HG02763 (cell line): Measurements from ENCODE around the gene UPF1.

Source experiments
- ATAC-seq: cut with Tn5 transposase; IDR thresholded peaks from one replicate; pipeline ENCODE4 v1.9.1; 2021; ENCODE audit warnings: mild to moderate bottlenecking, moderate library complexity; ENCODE audit not compliant: unreplicated experiment

UPF1 gene

GRCh38 chr19:18831524-18832305, at the start of gene UPF1:
Gene UPF1, plus strand, starts transcription at chr19:18831959. Its CDS starts 251 bp downstream, at chr19:18832210.
- peak; percentile 78 for ATAC-seq

GRCh38 chr19:18782559-18783225, 49.1 kb upstream of the UPF1 start:
- ATAC-seq: no peak

GRCh38 chr19:18783958-18784785, 47.6 kb upstream of the UPF1 start:
- ATAC-seq: no peak

GRCh38 chr19:18784786-18785120, 47.0 kb upstream of the UPF1 start:
- ATAC-seq: no peak

GRCh38 chr19:18785179-18786124, 46.3 kb upstream of the UPF1 start:
- no peak for ATAC-seq

- no peak for ATAC-seq
Measured at GRCh38 chr19:18788529-18789421, 43.0 kb upstream of the UPF1 start.

- no peak for ATAC-seq
Measured at GRCh38 chr19:18789422-18789869, 42.3 kb upstream of the UPF1 start.

GRCh38 chr19:18789883-18790565, 41.7 kb upstream of the UPF1 start:
- no peak for ATAC-seq

- ATAC-seq: no peak
Measured at GRCh38 chr19:18790566-18791314, 41.0 kb upstream of the UPF1 start, which contains the start of gene COMP. Gene COMP, minus strand, starts transcription at chr19:18791305. Its CDS starts 36 bp downstream, at chr19:18791269.

- no peak for ATAC-seq
Measured at GRCh38 chr19:18791315-18791678, 40.5 kb upstream of the UPF1 start.

- no peak for ATAC-seq
Measured at GRCh38 chr19:18792661-18793060, 39.1 kb upstream of the UPF1 start.

GRCh38 chr19:18793144-18794028, 38.4 kb upstream of the UPF1 start:
- ATAC-seq: no peak

GRCh38 chr19:18794029-18794313, 37.8 kb upstream of the UPF1 start:
- no peak for ATAC-seq

- ATAC-seq: no peak
Measured at GRCh38 chr19:18794692-18795091, 37.1 kb upstream of the UPF1 start.

- no peak for ATAC-seq
Measured at GRCh38 chr19:18795540-18795939, 36.2 kb upstream of the UPF1 start.

GRCh38 chr19:18796239-18796638, 35.5 kb upstream of the UPF1 start:
- ATAC-seq: no peak
